Measurements from ENCODE around the gene CTNNA3. TPM values are rescaled to one million over a fixed set of nuclear protein-coding genes. Genes with fewer than 3 reads are reported as not detected.
"Not testable (repeated sequence)": the region's sequence is repeated elsewhere in the genome, so short reads cannot be mapped to it uniquely, and the experiment has no call there.

Gene CTNNA3
- total and polyA plus RNA-seq, 4 donors, result 0.38 to 8.9 (median 5.2) TPM

DNA sequence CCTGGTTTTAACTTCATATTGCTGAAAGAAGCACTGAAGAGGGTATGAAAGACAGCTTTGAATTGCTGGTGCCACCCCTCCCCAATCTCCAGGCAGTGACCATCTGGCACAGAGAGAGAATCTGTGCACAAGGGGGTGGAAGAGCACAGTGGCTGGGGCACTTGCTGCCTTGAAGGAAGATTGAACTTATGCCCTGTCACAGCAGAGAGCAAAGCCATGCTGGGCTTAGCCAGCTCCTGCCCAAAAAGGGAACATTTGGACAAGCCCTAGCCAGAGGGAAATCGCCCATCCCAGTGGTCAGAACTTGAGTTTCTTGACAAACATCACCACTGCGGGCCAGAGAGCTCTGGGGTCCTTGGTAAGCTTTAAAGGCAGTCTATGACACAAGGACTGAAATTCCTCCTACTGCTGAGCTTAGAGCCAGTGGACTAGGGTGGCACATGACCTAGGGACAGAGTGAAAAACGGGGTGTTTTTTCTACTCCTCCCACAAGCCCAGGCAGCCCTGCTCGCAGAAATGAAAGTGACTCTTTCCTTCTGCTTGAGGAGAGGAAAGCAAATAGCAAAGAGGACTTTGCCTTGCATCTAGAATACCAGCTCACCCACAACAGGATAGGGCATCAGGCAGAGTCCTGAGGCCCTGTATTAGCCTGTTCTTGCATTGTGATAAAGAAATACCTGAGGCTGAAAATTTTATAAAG, 257.2 kb downstream of the CTNNA3 start:
- Histone ChIP-seq H3K9me3 (ENCODE audit: control insufficient read depth, low read length) (no peaks in the 10 kb centered on the region), H3K27me3 (ENCODE audit: control insufficient read depth in 1 of 2, insufficient read depth in 2 of 2, low read length in 1 of 2) (no peaks in the 10 kb centered on the region), H3K4me3 (ENCODE audit: low read length in 2 of 2) (no peak overlapping the region), H3K27ac (ENCODE audit: low read depth in 1 of 2, low read length in 2 of 2) (no peak overlapping the region), H3K36me3 (ENCODE audit: control insufficient read depth in 1 of 2, insufficient read depth in 2 of 2, low read length in 1 of 2) (no peaks in the 10 kb centered on the region), H3K4me1 (ENCODE audit: control insufficient read depth in 1 of 2, insufficient read depth in 2 of 2, low read length in 2 of 2) (no peaks in the 10 kb centered on the region)
- WGBS, 2 donors, result 27 to 29% methylated on average over 4 of the region's 4 CpGs
- DNase-seq (no peak), ATAC-seq (ENCODE audit: low FRiP score) (no peak)
- intact Hi-C loops (cut with DNase I), result no loop called here

DNA sequence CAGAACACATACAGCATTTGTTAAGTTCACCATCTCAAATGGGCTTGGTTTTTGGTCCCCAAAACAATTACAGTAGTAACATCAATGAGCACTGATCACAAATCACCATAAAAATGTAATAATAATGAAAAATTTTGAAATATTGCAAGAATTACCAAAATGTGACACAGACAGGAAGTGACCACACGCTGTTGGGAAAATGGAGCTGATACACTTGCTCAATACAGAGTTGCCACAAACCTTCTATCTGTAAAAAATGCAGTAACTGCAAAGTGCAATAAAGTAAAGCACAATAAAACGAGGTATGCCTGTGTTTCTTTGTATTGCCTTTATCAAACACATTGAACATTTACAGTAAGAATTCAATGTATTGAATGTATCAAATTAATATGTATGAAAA, 262.7 kb downstream of the CTNNA3 start:
- Histone ChIP-seq H3K27me3 (ENCODE audit: control insufficient read depth in 1 of 2, insufficient read depth in 2 of 2, low read length in 1 of 2) (no peaks in the 10 kb centered on the region), H3K4me1 (ENCODE audit: control insufficient read depth in 1 of 2, insufficient read depth in 2 of 2, low read length in 2 of 2) (peaks cover 0 to 2% of the 10 kb centered on the region in 2 donors), H3K27ac (ENCODE audit: low read depth in 1 of 2, low read length in 2 of 2) (no peak overlapping the region), H3K9me3 (ENCODE audit: control insufficient read depth, low read length) (no peaks in the 10 kb centered on the region), H3K4me3 (ENCODE audit: low read length in 2 of 2) (no peak overlapping the region), H3K36me3 (ENCODE audit: control insufficient read depth in 1 of 2, insufficient read depth in 2 of 2, low read length in 1 of 2) (no peaks in the 10 kb centered on the region)
- DNase-seq (no peak), ATAC-seq (ENCODE audit: low FRiP score) (no peak)
- intact Hi-C loops (cut with DNase I), result no loop called here
- 92% methylated on average over 2 of the region's 2 CpGs for WGBS, 2 donors

DNA sequence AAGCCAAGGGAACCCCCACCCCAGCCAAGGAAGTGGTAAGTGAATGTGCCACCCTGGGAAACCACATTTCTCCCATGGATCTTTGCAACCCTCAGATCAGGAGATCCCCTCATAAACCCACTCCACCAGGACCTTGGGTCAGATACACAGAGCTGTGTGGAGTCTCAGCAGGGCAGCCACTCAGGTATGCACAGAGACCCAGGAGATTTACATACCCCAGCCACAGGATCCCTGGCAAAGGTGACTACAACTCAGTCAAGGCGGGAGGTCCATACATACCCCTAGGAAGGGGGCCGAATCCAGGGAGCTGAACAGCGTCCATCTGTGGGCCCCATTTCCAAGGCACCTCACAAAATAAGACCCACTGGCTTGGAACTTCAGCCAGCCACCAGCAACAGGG, 293.4 kb downstream of the CTNNA3 start:
- no peaks in the 10 kb centered on the region for H3K4me1 ChIP-seq (ENCODE audit: control insufficient read depth in 1 of 2, insufficient read depth in 2 of 2, low read length in 2 of 2)
- H3K27me3 ChIP-seq (ENCODE audit: control insufficient read depth in 1 of 2, insufficient read depth in 2 of 2, low read length in 1 of 2), result no peaks in the 10 kb centered on the region
- 94% methylated on average over 3 of the region's 3 CpGs for WGBS, 2 donors
- H3K4me3 ChIP-seq (ENCODE audit: low read length in 2 of 2), result no peak overlapping the region
- H3K9me3 ChIP-seq (ENCODE audit: control insufficient read depth, low read length), result no peaks in the 10 kb centered on the region
- no peak for DNase-seq
- intact Hi-C loops (cut with DNase I), result no loop called here
- ATAC-seq (ENCODE audit: low FRiP score), result no peak
- no peak overlapping the region for H3K27ac ChIP-seq (ENCODE audit: low read depth in 1 of 2, low read length in 2 of 2)
- no peaks in the 10 kb centered on the region for H3K36me3 ChIP-seq (ENCODE audit: control insufficient read depth in 1 of 2, insufficient read depth in 2 of 2, low read length in 1 of 2)

DNA sequence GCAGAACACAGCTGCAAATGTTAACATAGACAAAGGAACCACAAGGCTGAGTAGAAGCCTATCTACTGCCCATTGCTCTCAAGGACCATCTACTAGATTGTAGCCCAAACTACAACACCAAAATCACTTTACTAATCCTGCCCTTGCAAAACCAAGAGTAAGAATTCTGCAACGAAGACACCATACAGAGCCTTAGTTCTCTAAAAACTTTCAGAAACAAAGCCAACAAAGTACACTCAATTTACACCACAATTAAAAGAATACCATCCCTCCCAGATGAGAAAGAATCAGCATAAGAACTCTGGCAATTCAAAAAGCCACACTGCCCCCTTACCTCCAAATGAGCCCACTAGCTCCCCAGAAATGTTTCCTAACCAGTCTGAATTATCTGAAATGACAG, 294.3 kb downstream of the CTNNA3 start:
- 22 to 28% methylated on average over 1 of the region's 1 CpG for WGBS, 2 donors
- Histone ChIP-seq H3K4me1 (ENCODE audit: control insufficient read depth in 1 of 2, insufficient read depth in 2 of 2, low read length in 2 of 2) (no peaks in the 10 kb centered on the region), H3K27me3 (ENCODE audit: control insufficient read depth in 1 of 2, insufficient read depth in 2 of 2, low read length in 1 of 2) (no peaks in the 10 kb centered on the region), H3K27ac (ENCODE audit: low read depth in 1 of 2, low read length in 2 of 2) (no peak overlapping the region), H3K36me3 (ENCODE audit: control insufficient read depth in 1 of 2, insufficient read depth in 2 of 2, low read length in 1 of 2) (no peaks in the 10 kb centered on the region), H3K4me3 (ENCODE audit: low read length in 2 of 2) (no peak overlapping the region), H3K9me3 (ENCODE audit: control insufficient read depth, low read length) (no peaks in the 10 kb centered on the region)
- no peak for DNase-seq
- no peak for ATAC-seq (ENCODE audit: low FRiP score)
- intact Hi-C loops (cut with DNase I), result no loop called here

DNA sequence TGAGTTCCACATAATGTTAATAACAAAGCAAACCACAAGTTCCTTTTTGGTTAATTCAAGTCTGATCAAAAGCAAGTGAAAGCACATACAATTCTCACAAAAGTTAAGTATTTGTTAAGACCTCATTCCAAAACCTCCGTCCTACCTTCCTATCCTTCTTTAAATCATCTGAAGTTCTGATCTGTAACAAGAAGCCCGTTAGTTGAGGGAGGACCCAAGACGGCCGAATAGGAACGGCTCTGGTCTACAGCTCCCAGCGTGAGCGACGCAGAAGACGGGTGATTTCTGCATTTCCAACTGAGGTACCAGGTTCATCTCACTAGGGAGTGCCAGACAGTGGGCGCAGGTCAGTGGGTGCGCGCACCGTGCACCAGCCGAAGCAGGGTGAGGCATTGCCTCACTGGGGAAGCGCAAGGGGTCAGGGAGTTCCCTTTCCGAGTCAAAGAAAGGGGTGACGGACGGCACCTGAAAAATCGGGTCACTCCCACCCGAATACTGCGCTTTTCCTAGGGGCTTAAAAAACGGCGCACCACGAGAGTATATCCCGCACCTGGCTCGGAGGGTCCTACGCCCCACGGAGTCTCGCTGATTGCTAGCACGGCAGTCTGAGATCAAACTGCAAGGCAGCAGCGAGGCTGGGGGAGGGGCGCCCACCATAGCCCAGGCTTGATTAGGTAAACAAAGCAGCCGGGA, 309.0 kb downstream of the CTNNA3 start:
- H3K4me3 ChIP-seq (ENCODE audit: low read length in 2 of 2); H3K4me1 ChIP-seq (ENCODE audit: control insufficient read depth in 1 of 2, insufficient read depth in 2 of 2, low read length in 2 of 2); H3K36me3 ChIP-seq (ENCODE audit: control insufficient read depth in 1 of 2, insufficient read depth in 2 of 2, low read length in 1 of 2); ATAC-seq (ENCODE audit: low FRiP score); H3K27me3 ChIP-seq (ENCODE audit: control insufficient read depth in 1 of 2, insufficient read depth in 2 of 2, low read length in 1 of 2); H3K9me3 ChIP-seq (ENCODE audit: control insufficient read depth, low read length); intact Hi-C loops (cut with DNase I); DNase-seq; H3K27ac ChIP-seq (ENCODE audit: low read depth in 1 of 2, low read length in 2 of 2): not testable (repeated sequence)
- WGBS, 2 donors, result 12 to 18% methylated on average over 33 of the region's 33 CpGs

DNA sequence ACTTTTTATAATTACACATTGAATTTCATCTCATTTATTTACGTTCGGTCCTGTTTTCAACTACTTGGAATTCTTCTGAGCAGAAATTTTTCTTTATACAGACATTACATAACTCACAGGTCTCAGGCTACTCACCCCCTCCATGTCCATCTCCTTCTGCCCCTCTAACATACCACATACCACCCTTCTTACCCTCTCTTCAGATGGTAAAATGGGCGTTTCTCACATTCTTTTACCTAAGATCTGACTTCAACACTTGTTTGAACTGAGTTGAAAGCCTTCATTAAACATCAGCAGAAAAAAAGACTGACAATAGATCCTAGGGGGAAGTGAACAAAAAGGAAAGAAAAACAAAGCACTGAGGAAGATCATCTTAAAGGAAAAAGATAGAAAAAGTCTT, 309.7 kb downstream of the CTNNA3 start:
- 87 to 89% methylated on average over 3 of the region's 3 CpGs for WGBS, 2 donors
- H3K4me1 ChIP-seq (ENCODE audit: control insufficient read depth in 1 of 2, insufficient read depth in 2 of 2, low read length in 2 of 2), result no peaks in the 10 kb centered on the region
- ATAC-seq (ENCODE audit: low FRiP score) (no peak), DNase-seq (no peak)
- H3K4me3 ChIP-seq (ENCODE audit: low read length in 2 of 2), result no peak overlapping the region
- intact Hi-C loops (cut with DNase I), result no loop called here
- no peaks in the 10 kb centered on the region for H3K27me3 ChIP-seq (ENCODE audit: control insufficient read depth in 1 of 2, insufficient read depth in 2 of 2, low read length in 1 of 2)
- H3K9me3 ChIP-seq (ENCODE audit: control insufficient read depth, low read length), result no peaks in the 10 kb centered on the region
- H3K36me3 ChIP-seq (ENCODE audit: control insufficient read depth in 1 of 2, insufficient read depth in 2 of 2, low read length in 1 of 2), result no peaks in the 10 kb centered on the region
- H3K27ac ChIP-seq (ENCODE audit: low read depth in 1 of 2, low read length in 2 of 2), result no peak overlapping the region

DNA sequence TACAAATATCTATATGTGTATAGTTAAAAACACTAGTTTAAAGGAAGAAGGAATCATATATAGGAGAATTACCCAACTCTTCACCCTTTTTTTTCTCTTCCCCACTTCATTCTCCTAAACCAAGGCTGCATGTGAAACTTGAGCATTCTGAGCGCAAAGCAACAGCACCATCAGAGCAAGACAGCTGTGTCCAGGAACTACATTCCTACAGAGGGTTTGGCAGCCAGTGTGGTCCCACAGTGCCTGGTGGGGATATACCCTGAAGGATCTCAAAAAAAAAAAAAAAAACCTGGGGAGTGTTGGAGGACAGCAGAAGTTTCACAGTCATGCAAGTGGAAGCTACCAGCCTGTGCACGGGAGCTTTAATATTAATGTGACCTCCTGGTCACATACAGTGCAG, 310.4 kb downstream of the CTNNA3 start:
- Histone ChIP-seq H3K4me1 (ENCODE audit: control insufficient read depth in 1 of 2, insufficient read depth in 2 of 2, low read length in 2 of 2) (no peaks in the 10 kb centered on the region), H3K27me3 (ENCODE audit: control insufficient read depth in 1 of 2, insufficient read depth in 2 of 2, low read length in 1 of 2) (no peaks in the 10 kb centered on the region), H3K27ac (ENCODE audit: low read depth in 1 of 2, low read length in 2 of 2) (no peak overlapping the region), H3K36me3 (ENCODE audit: control insufficient read depth in 1 of 2, insufficient read depth in 2 of 2, low read length in 1 of 2) (no peaks in the 10 kb centered on the region), H3K9me3 (ENCODE audit: control insufficient read depth, low read length) (no peaks in the 10 kb centered on the region), H3K4me3 (ENCODE audit: low read length in 2 of 2) (no peak overlapping the region)
- no peak for ATAC-seq (ENCODE audit: low FRiP score)
- WGBS, 2 donors, result 90 to 92% methylated on average over 2 of the region's 2 CpGs
- DNase-seq, result no peak
- intact Hi-C loops (cut with DNase I), result no loop called here

DNA sequence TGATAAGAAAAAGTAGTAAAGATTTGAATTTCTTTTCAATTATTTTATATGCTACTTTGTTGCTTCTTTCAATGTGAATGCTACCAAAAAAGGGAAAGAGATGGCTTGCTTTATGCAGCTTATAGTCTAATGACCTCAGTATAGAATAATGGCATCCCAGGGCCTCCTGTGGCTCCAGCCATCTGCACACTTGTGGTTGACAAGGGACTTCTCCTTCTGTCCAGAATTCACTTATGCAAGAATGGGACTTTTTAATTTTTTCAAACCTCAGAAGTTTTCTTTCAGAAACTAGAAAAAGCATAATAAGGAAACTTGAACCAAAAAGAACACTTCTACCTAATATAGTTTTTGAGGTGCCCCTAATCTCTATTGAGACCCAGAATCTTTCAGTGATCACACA, 310.9 kb downstream of the CTNNA3 start:
- Histone ChIP-seq H3K27ac (ENCODE audit: low read depth in 1 of 2, low read length in 2 of 2) (no peak overlapping the region), H3K36me3 (ENCODE audit: control insufficient read depth in 1 of 2, insufficient read depth in 2 of 2, low read length in 1 of 2) (no peaks in the 10 kb centered on the region), H3K4me1 (ENCODE audit: control insufficient read depth in 1 of 2, insufficient read depth in 2 of 2, low read length in 2 of 2) (no peaks in the 10 kb centered on the region), H3K4me3 (ENCODE audit: low read length in 2 of 2) (no peak overlapping the region), H3K27me3 (ENCODE audit: control insufficient read depth in 1 of 2, insufficient read depth in 2 of 2, low read length in 1 of 2) (no peaks in the 10 kb centered on the region), H3K9me3 (ENCODE audit: control insufficient read depth, low read length) (no peaks in the 10 kb centered on the region)
- intact Hi-C loops (cut with DNase I), result no loop called here
- no peak for ATAC-seq (ENCODE audit: low FRiP score)
- no peak for DNase-seq
